Measurements from ENCODE around the gene KPNA1.

The KPNA1 gene

GRCh38 chr3:122553171-122553570 is 38.4 kb upstream of the KPNA1 start:
- H3K9ac ChIP-seq (ENCODE audit: low read length in 5 of 5), result no peak overlapping the region
- no peak overlapping the region for H3K27ac ChIP-seq (ENCODE audit: low read depth, low read length)
- peaks cover 24 to 81% (median 70%) of the 10 kb centered on the region in 5 donors for H3K36me3 ChIP-seq (ENCODE audit: control insufficient read depth in 5 of 5, insufficient read depth in 5 of 5, low read length in 5 of 5)
- H3K9me3 ChIP-seq (ENCODE audit: control insufficient read depth in 5 of 5, low read length in 5 of 5), result no peaks in the 10 kb centered on the region
- no peaks in the 10 kb centered on the region for H3K27me3 ChIP-seq (ENCODE audit: control insufficient read depth in 5 of 5, insufficient read depth in 4 of 5, low read length in 5 of 5)
- no peaks in the 10 kb centered on the region for H3K4me1 ChIP-seq (ENCODE audit: control insufficient read depth in 5 of 5, insufficient read depth in 5 of 5, low read length in 5 of 5)
- no peak overlapping the region for H3K4me3 ChIP-seq (ENCODE audit: low read depth in 1 of 5, low read length in 5 of 5)

- Histone ChIP-seq H3K4me3 (ENCODE audit: low read depth in 1 of 5, low read length in 5 of 5) (no peak overlapping the region), H3K9ac (ENCODE audit: low read length in 5 of 5) (no peak overlapping the region), H3K36me3 (ENCODE audit: control insufficient read depth in 5 of 5, insufficient read depth in 5 of 5, low read length in 5 of 5) (peaks cover 28 to 87% (median 69%) of the 10 kb centered on the region in 5 donors), H3K4me1 (ENCODE audit: control insufficient read depth in 5 of 5, insufficient read depth in 5 of 5, low read length in 5 of 5) (no peaks in the 10 kb centered on the region), H3K9me3 (ENCODE audit: control insufficient read depth in 5 of 5, low read length in 5 of 5) (no peaks in the 10 kb centered on the region), H3K27ac (ENCODE audit: low read depth, low read length) (no peak overlapping the region), H3K27me3 (ENCODE audit: control insufficient read depth in 5 of 5, insufficient read depth in 4 of 5, low read length in 5 of 5) (no peaks in the 10 kb centered on the region)
Observed at GRCh38 chr3:122548619-122549018, 33.9 kb upstream of the KPNA1 start.

DNA sequence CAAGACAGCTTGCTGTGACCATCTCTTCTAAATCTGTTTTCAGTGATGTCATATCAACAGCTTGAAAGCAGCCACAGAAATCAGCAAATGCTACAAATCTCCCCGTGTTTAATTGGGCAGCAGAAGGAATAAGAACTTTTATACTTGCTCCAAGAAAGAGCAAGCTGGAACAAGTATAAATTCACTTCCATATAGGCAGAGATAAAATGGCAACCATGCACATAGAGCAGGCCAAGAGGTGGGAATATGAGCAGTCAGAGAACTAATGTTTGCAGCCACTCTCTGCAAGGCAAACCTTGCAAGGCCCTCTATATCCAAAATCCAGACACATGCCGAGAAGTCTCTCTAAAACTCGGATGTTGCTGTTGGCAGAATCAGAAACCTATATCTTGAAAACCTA is 33.3 kb upstream of the KPNA1 start:
- Histone ChIP-seq H3K9me3 (ENCODE audit: control insufficient read depth in 5 of 5, low read length in 5 of 5) (no peaks in the 10 kb centered on the region), H3K27me3 (ENCODE audit: control insufficient read depth in 5 of 5, insufficient read depth in 4 of 5, low read length in 5 of 5) (no peaks in the 10 kb centered on the region), H3K36me3 (ENCODE audit: control insufficient read depth in 5 of 5, insufficient read depth in 5 of 5, low read length in 5 of 5) (peaks cover 28 to 84% (median 66%) of the 10 kb centered on the region in 5 donors), H3K4me1 (ENCODE audit: control insufficient read depth in 5 of 5, insufficient read depth in 5 of 5, low read length in 5 of 5) (no peaks in the 10 kb centered on the region), H3K9ac (ENCODE audit: low read length in 5 of 5) (no peak overlapping the region), H3K4me3 (ENCODE audit: low read depth in 1 of 5, low read length in 5 of 5) (no peak overlapping the region), H3K27ac (ENCODE audit: low read depth, low read length) (no peak overlapping the region)

DNA sequence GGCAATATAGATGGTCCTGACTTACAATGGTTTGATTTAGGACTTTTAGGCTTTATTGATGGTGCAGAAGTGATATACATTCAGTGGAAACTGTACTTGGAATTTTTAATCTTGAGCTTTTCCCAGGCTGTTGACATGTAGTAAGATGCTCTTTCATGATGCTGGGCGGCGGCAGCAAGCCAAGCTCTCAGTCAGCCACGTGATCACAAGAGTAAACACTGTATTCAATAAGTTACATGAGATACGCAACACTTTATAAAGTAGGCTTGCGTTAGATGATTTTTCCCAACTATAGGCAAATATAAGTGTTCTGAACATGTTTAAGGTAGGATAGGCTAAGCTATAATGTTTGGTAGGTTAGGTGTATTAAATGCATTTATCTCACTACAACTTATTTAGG is 31.4 kb upstream of the KPNA1 start:
- Histone ChIP-seq H3K9ac (ENCODE audit: low read length in 5 of 5) (no peak overlapping the region), H3K36me3 (ENCODE audit: control insufficient read depth in 5 of 5, insufficient read depth in 5 of 5, low read length in 5 of 5) (peaks cover 24 to 80% (median 64%) of the 10 kb centered on the region in 5 donors), H3K9me3 (ENCODE audit: control insufficient read depth in 5 of 5, low read length in 5 of 5) (no peaks in the 10 kb centered on the region), H3K27ac (ENCODE audit: low read depth, low read length) (no peak overlapping the region), H3K4me3 (ENCODE audit: low read depth in 1 of 5, low read length in 5 of 5) (no peak overlapping the region), H3K4me1 (ENCODE audit: control insufficient read depth in 5 of 5, insufficient read depth in 5 of 5, low read length in 5 of 5) (no peaks in the 10 kb centered on the region), H3K27me3 (ENCODE audit: control insufficient read depth in 5 of 5, insufficient read depth in 4 of 5, low read length in 5 of 5) (no peaks in the 10 kb centered on the region)

DNA sequence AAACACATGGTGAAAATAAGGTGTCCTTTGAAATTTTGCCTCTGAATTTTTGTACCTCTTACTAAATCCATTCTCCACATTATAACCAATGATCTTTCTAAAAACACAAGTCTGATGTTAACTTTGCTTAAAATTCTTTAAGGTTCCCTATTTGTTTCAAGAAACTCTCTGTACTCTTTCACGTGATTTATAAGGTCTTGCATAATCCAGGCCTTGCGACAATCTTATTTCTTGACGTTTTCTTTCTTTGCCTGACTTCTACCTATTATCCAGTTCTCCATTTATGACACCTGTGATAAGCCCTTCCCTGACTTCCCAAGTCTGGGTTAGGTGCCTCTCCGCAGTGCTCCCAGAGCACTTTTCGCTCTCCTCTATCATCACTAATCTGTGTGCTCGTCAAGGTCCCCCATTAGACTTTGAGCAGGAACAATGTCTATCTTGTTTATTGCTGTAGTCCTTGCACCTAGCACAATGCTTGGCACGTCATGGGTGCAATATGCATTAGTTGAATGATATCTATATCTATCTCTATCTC is 24.3 kb upstream of the KPNA1 start:
- H3K36me3 ChIP-seq (ENCODE audit: control insufficient read depth in 5 of 5, insufficient read depth in 5 of 5, low read length in 5 of 5), result peaks cover 24 to 74% (median 57%) of the 10 kb centered on the region in 5 donors
- peaks cover 0 to 3% (median 0%) of the 10 kb centered on the region in 5 donors for H3K4me1 ChIP-seq (ENCODE audit: control insufficient read depth in 5 of 5, insufficient read depth in 5 of 5, low read length in 5 of 5)
- no peaks in the 10 kb centered on the region for H3K9me3 ChIP-seq (ENCODE audit: control insufficient read depth in 5 of 5, low read length in 5 of 5)
- no peak overlapping the region for H3K4me3 ChIP-seq (ENCODE audit: low read depth in 1 of 5, low read length in 5 of 5)
- no peak overlapping the region for H3K27ac ChIP-seq (ENCODE audit: low read depth, low read length)
- H3K9ac ChIP-seq (ENCODE audit: low read length in 5 of 5), result no peak overlapping the region
- H3K27me3 ChIP-seq (ENCODE audit: control insufficient read depth in 5 of 5, insufficient read depth in 4 of 5, low read length in 5 of 5), result no peaks in the 10 kb centered on the region

GRCh38 chr3:122536632-122537001 is 21.9 kb upstream of the KPNA1 start:
- Histone ChIP-seq H3K36me3 (ENCODE audit: control insufficient read depth in 5 of 5, insufficient read depth in 5 of 5, low read length in 5 of 5) (peaks cover 47 to 84% (median 75%) of the 10 kb centered on the region in 5 donors), H3K4me1 (ENCODE audit: control insufficient read depth in 5 of 5, insufficient read depth in 5 of 5, low read length in 5 of 5) (peaks cover 0 to 3% (median 0%) of the 10 kb centered on the region in 5 donors), H3K27ac (ENCODE audit: low read depth, low read length) (no peak overlapping the region), H3K9ac (ENCODE audit: low read length in 5 of 5) (no peak overlapping the region), H3K27me3 (ENCODE audit: control insufficient read depth in 5 of 5, insufficient read depth in 4 of 5, low read length in 5 of 5) (no peaks in the 10 kb centered on the region), H3K9me3 (ENCODE audit: control insufficient read depth in 5 of 5, low read length in 5 of 5) (no peaks in the 10 kb centered on the region), H3K4me3 (ENCODE audit: low read depth in 1 of 5, low read length in 5 of 5) (no peak overlapping the region)

DNA sequence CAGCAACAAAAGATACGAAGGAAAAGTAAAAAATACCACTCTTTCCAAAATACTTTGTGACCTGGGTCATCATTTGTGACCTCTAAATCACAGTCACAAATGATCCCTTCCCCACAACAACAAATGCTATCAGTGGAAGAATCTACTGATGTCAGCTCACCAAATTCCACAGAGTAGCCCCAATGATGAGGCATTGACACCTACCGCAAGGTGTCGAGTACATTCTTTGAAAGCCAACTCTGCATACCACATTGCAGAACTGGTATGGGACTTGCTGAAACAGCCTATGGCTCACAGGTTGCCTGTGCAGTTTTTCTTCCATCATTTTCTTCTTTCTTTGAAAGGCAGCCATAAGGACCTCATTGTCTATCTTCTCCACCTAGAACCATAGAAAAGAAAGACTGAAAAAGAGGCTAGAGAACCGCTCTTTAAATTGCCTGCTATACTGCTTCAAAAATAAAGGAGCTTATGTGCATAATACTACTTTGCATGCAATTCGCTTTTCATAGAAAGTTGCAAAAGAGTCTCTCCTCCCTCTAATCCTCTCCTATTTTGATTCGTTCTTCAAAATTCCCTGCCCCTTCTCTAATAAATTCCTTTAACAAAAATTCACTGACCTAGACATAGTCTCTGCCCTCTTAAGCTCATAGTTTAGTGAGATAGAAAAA is 21.4 kb upstream of the KPNA1 start:
- Histone ChIP-seq H3K36me3 (ENCODE audit: control insufficient read depth in 5 of 5, insufficient read depth in 5 of 5, low read length in 5 of 5) (peaks cover 46 to 86% (median 73%) of the 10 kb centered on the region in 5 donors), H3K27me3 (ENCODE audit: control insufficient read depth in 5 of 5, insufficient read depth in 4 of 5, low read length in 5 of 5) (no peaks in the 10 kb centered on the region)

GRCh38 chr3:122533931-122534334 is 19.2 kb upstream of the KPNA1 start:
- no peaks in the 10 kb centered on the region for H3K9me3 ChIP-seq (ENCODE audit: control insufficient read depth in 5 of 5, low read length in 5 of 5)
- H3K4me3 ChIP-seq (ENCODE audit: low read depth in 1 of 5, low read length in 5 of 5), result no peak overlapping the region
- no peak overlapping the region for H3K9ac ChIP-seq (ENCODE audit: low read length in 5 of 5)
- H3K36me3 ChIP-seq (ENCODE audit: control insufficient read depth in 5 of 5, insufficient read depth in 5 of 5, low read length in 5 of 5), result peaks cover 36 to 82% (median 60%) of the 10 kb centered on the region in 5 donors
- H3K27ac ChIP-seq (ENCODE audit: low read depth, low read length), result no peak overlapping the region
- H3K4me1 ChIP-seq (ENCODE audit: control insufficient read depth in 5 of 5, insufficient read depth in 5 of 5, low read length in 5 of 5), result peaks cover 0 to 3% (median 0%) of the 10 kb centered on the region in 5 donors
- no peaks in the 10 kb centered on the region for H3K27me3 ChIP-seq (ENCODE audit: control insufficient read depth in 5 of 5, insufficient read depth in 4 of 5, low read length in 5 of 5)

More for the DNA sequence above, 21.4 kb upstream of the KPNA1 start:
- Histone ChIP-seq H3K9ac (ENCODE audit: low read length in 5 of 5) (no peak overlapping the region), H3K4me3 (ENCODE audit: low read depth in 1 of 5, low read length in 5 of 5) (no peak overlapping the region), H3K4me1 (ENCODE audit: control insufficient read depth in 5 of 5, insufficient read depth in 5 of 5, low read length in 5 of 5) (peaks cover 0 to 3% (median 0%) of the 10 kb centered on the region in 5 donors), H3K27ac (ENCODE audit: low read depth, low read length) (no peak overlapping the region), H3K9me3 (ENCODE audit: control insufficient read depth in 5 of 5, low read length in 5 of 5) (no peaks in the 10 kb centered on the region)

DNA sequence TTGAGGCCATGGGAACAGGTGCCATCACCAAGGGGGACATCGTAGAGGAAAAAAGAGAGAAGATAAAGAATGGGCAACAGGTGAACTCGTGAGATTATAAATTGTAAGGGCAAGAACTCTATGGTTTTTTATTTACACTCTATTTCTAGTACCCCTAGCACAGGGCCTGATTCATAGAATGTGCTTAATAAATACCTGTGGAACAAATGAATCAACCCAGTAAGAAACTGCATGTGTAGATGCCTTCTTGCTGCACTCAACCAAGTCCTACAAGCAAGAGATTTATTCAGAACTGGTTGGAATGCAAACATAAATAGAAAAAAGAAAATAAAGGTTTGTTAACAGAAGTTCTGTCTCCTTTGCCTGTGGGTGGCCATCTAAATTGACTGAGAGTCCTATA is 18.7 kb upstream of the KPNA1 start:
- Histone ChIP-seq H3K9me3 (ENCODE audit: control insufficient read depth in 5 of 5, low read length in 5 of 5) (no peaks in the 10 kb centered on the region), H3K4me3 (ENCODE audit: low read depth in 1 of 5, low read length in 5 of 5) (no peak overlapping the region), H3K9ac (ENCODE audit: low read length in 5 of 5) (no peak overlapping the region), H3K4me1 (ENCODE audit: control insufficient read depth in 5 of 5, insufficient read depth in 5 of 5, low read length in 5 of 5) (peaks cover 0 to 3% (median 0%) of the 10 kb centered on the region in 5 donors), H3K27ac (ENCODE audit: low read depth, low read length) (no peak overlapping the region), H3K36me3 (ENCODE audit: control insufficient read depth in 5 of 5, insufficient read depth in 5 of 5, low read length in 5 of 5) (peaks cover 36 to 84% (median 60%) of the 10 kb centered on the region in 5 donors), H3K27me3 (ENCODE audit: control insufficient read depth in 5 of 5, insufficient read depth in 4 of 5, low read length in 5 of 5) (no peaks in the 10 kb centered on the region)

DNA sequence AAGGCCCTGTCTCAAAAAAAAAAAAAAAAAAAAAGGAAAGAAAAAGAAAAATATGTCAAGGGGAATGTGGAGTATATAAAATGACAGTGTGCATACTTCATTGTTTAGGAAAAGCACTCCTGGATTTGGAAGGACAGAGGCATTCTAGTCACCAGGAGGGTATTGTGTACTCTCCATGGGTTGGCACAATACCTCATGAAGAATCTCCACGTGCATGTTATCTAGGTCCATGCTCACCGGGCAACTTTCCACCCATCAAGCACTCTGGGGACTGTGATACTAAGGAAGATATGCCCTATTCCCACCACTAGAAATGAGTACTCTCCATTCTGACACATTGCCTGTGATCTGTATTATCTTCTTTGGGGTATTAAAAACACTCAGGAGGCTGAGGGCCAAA is 15.4 kb upstream of the KPNA1 start:
- Histone ChIP-seq H3K9ac (ENCODE audit: low read length in 5 of 5) (no peak overlapping the region), H3K27me3 (ENCODE audit: control insufficient read depth in 5 of 5, insufficient read depth in 4 of 5, low read length in 5 of 5) (no peaks in the 10 kb centered on the region), H3K36me3 (ENCODE audit: control insufficient read depth in 5 of 5, insufficient read depth in 5 of 5, low read length in 5 of 5) (peaks cover 32 to 78% (median 56%) of the 10 kb centered on the region in 5 donors), H3K4me1 (ENCODE audit: control insufficient read depth in 5 of 5, insufficient read depth in 5 of 5, low read length in 5 of 5) (no peaks in the 10 kb centered on the region), H3K9me3 (ENCODE audit: control insufficient read depth in 5 of 5, low read length in 5 of 5) (no peaks in the 10 kb centered on the region), H3K4me3 (ENCODE audit: low read depth in 1 of 5, low read length in 5 of 5) (no peak overlapping the region), H3K27ac (ENCODE audit: low read depth, low read length) (no peak overlapping the region)

All from subcutaneous abdominal adipose tissue (tissue), 5 donors.